Mesothelial cell of epicardium (in vitro differentiated cells): ENCODE results near the gene HAUS8. TPM values are rescaled to one million over a fixed set of nuclear protein-coding genes. Genes with fewer than 3 reads are reported as not detected.

Experiments used
- DNase-seq, 2 experiments: peaks; one replicate each; pipeline ENCODE4 v3.0.0; 2021; ENCODE audit warnings: low spot score in 2 of 2; ENCODE audit not compliant: unreplicated experiment in 2 of 2
- H3K27ac Mint-ChIP-seq: 2 replicates; pipeline ENCODE4 v1.8.0; 2021; ENCODE audit warnings: mixed read lengths
- H3K27me3 Mint-ChIP-seq: 2 replicates; pipeline ENCODE4 v1.8.0; 2021; ENCODE audit warnings: low read depth, mixed read lengths
- H3K36me3 Mint-ChIP-seq: 2 replicates; pipeline ENCODE4 v1.8.0; 2021; ENCODE audit warnings: mixed read lengths
- H3K4me1 Mint-ChIP-seq: 2 replicates; pipeline ENCODE4 v1.8.0; 2021; ENCODE audit warnings: mixed read lengths
- H3K4me3 Mint-ChIP-seq: 2 replicates; pipeline ENCODE4 v1.8.0; 2021; ENCODE audit warnings: mild to moderate bottlenecking, moderate library complexity, mixed read lengths
- H3K9me3 Mint-ChIP-seq: 2 replicates; pipeline ENCODE4 v1.8.0; 2021; ENCODE audit warnings: mixed read lengths
- total RNA-seq: library from RNA; stranded (reverse); gene quantifications from 3 replicates; pipeline ENCODE4 v1.2.1, GENCODE V29; 2021
- TF ChIP-seq, protein P1 (sequence below): fragments of 200-600 bp; sonication (generic); IDR thresholded peaks from one replicate; pipeline ENCODE4 v1.5.0; 2021; ENCODE audit warnings: antibody characterized with exemption; ENCODE audit not compliant: unreplicated experiment

HAUS8 gene
- total RNA-seq, 1 donor from 2014 or later = 14.7 TPM

DNA sequence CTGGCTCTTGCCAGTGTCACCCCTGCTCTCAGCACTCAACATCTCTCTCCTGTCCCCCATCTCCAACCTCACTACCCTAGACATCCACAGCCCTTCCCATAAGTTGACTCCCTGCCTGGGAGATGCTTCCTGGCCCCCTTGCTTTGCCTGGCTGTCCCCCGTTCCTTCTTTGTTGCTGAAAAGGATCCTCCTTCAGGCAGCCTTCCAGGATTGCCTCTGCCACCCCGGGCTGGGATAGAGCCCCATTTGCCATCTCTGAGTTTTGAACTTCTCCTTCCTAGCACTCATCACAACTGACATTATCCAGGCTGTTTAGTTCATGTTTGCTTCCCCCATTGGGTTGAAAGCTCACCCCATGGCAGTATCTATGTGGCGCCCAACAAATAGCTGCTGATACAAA lies 68.7 kb downstream of the HAUS8 start:
- TF ChIP-seq, protein P1, sequence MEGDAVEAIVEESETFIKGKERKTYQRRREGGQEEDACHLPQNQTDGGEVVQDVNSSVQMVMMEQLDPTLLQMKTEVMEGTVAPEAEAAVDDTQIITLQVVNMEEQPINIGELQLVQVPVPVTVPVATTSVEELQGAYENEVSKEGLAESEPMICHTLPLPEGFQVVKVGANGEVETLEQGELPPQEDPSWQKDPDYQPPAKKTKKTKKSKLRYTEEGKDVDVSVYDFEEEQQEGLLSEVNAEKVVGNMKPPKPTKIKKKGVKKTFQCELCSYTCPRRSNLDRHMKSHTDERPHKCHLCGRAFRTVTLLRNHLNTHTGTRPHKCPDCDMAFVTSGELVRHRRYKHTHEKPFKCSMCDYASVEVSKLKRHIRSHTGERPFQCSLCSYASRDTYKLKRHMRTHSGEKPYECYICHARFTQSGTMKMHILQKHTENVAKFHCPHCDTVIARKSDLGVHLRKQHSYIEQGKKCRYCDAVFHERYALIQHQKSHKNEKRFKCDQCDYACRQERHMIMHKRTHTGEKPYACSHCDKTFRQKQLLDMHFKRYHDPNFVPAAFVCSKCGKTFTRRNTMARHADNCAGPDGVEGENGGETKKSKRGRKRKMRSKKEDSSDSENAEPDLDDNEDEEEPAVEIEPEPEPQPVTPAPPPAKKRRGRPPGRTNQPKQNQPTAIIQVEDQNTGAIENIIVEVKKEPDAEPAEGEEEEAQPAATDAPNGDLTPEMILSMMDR = no peak
- no peak overlapping the region for H3K27ac Mint-ChIP-seq
- H3K27me3 Mint-ChIP-seq = no peaks in the 10 kb centered on the region
- no peaks in the 10 kb centered on the region for H3K4me1 Mint-ChIP-seq
- no peak overlapping the region for H3K4me3 Mint-ChIP-seq
- peaks cover 3% of the 10 kb centered on the region for H3K9me3 Mint-ChIP-seq
- peaks cover 5% of the 10 kb centered on the region for H3K36me3 Mint-ChIP-seq
- no peak for DNase-seq

DNA sequence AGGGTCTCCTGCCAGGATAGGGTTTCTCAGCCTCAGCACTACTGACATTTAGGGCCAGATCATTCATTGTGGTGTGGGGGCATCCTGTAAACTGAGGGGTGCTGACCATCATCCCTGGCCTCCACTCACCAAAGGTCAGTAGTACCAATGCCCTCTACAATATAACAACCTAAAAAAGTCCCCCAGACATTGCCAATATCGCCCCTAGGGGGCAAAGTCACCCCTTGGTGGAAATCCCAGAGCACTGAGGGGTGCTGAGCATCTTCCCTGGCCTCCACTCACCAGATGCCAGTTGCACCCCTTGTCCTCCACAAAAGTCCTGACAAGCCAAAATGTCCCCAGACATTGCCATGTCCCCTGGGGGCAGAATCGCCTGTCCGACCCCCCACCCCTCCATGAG lies 70.3 kb downstream of the HAUS8 start:
- TF ChIP-seq, protein P1 = no peak
- Mint-ChIP-seq H3K4me3 (no peak overlapping the region), H3K9me3 (peaks cover 3% of the 10 kb centered on the region), H3K4me1 (no peaks in the 10 kb centered on the region), H3K27me3 (no peaks in the 10 kb centered on the region), H3K36me3 (peaks cover 5% of the 10 kb centered on the region), H3K27ac (no peak overlapping the region)
- no peak for DNase-seq

DNA sequence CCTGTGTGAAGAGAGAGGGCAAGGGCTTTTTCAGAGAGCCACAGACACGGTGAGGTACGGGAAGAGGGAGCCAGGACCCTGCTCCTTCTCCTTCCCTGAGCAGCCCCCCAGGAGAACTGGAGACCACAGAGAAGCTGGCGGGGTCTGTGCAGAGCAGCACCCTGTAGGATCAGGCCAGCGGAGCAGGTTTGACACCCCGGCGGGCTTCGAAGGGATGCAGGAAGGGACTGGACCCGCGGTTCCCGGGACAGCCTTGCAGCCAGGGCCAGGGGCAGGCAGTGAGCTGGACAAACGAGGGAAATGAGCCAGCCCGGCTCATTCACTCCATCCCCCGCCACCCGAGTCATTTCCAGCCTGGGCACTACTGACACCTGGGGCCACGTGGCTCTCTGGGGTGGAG lies 70.9 kb downstream of the HAUS8 start:
- TF ChIP-seq, protein P1 = no peak
- Mint-ChIP-seq H3K36me3 (peaks cover 5% of the 10 kb centered on the region), H3K27ac (no peak overlapping the region), H3K9me3 (no peaks in the 10 kb centered on the region), H3K4me1 (no peaks in the 10 kb centered on the region), H3K4me3 (no peak overlapping the region), H3K27me3 (no peaks in the 10 kb centered on the region)
- no peak for DNase-seq

DNA sequence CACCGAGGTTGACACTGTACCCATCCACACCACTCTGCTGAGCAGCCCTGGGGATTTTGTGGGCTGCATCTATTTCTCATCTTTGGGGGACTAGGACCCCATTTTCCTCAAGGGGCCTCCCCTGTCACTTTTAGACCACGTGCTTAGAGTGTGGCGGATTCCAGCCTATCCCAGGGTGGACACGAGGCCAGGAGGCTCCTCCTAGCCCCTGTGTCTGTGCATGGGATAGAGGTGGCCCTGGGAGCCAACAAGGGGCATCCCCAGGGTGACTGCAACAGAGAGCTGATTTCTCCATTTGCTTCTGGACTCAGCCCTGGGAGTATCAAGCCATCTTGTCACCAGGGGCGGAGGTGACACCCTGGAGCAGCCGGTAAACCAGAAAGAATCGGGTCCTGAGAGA lies 72.8 kb downstream of the HAUS8 start:
- no peaks in the 10 kb centered on the region for H3K4me1 Mint-ChIP-seq

DNA sequence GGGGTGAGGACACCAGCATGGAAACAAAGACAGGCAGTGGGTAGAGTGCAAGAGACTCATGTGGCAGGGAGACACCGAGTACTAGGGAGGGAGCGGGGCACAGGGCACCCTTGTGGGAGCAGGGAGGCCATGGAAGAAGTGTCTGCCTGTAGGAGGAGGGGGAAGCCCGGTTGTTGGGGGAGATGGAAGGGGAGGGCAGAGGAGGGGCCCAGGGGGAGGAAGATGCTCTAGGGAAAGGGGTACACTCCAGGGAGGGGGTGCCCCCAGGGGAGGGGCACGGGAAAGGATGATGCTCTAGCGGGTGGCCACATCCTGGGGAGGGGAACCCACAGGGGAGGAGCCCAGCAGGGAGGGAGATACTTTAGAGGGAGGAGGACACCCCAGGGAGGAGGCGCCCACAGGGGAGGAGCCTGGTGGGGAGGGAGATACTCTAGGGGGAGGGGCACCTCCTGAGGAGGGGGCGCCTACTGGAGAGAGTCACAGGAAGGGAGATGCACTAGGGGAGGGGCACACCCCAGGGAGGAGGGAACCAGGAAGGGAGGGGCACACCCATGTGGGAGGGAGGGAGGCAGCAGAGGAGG lies 73.6 kb downstream of the HAUS8 start:
- Mint-ChIP-seq H3K9me3 (peaks cover 7% of the 10 kb centered on the region), H3K27ac (no peak overlapping the region)
- no peak for DNase-seq

More for the DNA sequence above, 72.8 kb downstream of the HAUS8 start:
- H3K36me3 Mint-ChIP-seq = peaks cover 13% of the 10 kb centered on the region
- DNase-seq = no peak
- H3K9me3 Mint-ChIP-seq = peaks cover 7% of the 10 kb centered on the region
- no peak overlapping the region for H3K27ac Mint-ChIP-seq
- H3K27me3 Mint-ChIP-seq = no peaks in the 10 kb centered on the region
- no peak overlapping the region for H3K4me3 Mint-ChIP-seq
- TF ChIP-seq, protein P1 = no peak

More for the DNA sequence above, 73.6 kb downstream of the HAUS8 start:
- Mint-ChIP-seq H3K4me3 (no peak overlapping the region), H3K4me1 (no peaks in the 10 kb centered on the region), H3K36me3 (peaks cover 14% of the 10 kb centered on the region), H3K27me3 (no peaks in the 10 kb centered on the region)
- TF ChIP-seq, protein P1 = no peak

Other genes with a start within 250 kb of the HAUS8 start
- 112 to 117 TPM (median 116 TPM) in 3 replicates for gene SIN3B, start 246.1 kb downstream of the HAUS8 start, total RNA-seq
- not detected in 3 replicates for gene F2RL3, start 186.5 kb downstream of the HAUS8 start, total RNA-seq
- 38.8 to 43.0 TPM (median 40.9 TPM) in 3 replicates for gene CPAMD8, start 48.6 kb downstream of the HAUS8 start, total RNA-seq
- 86.0 to 90.8 TPM (median 87.7 TPM) in 3 replicates for gene MYO9B, start 325 bp upstream of the HAUS8 start, total RNA-seq
- gene USE1, start 139.9 kb upstream of the HAUS8 start, total RNA-seq = 24.4 to 26.0 TPM (median 25.8 TPM) in 3 replicates
- 14.3 to 19.2 TPM (median 16.2 TPM) in 3 replicates for gene OCEL1, start 150.8 kb upstream of the HAUS8 start, total RNA-seq
- 59.1 to 61.8 TPM (median 61.2 TPM) in 3 replicates for gene NR2F6, start 170.5 kb upstream of the HAUS8 start, total RNA-seq
- 0.45 TPM in 1 of 3 replicates, not detected in the others for gene USHBP1, start 189.3 kb upstream of the HAUS8 start, total RNA-seq
- 91.6 to 98.6 TPM (median 92.2 TPM) in 3 replicates for gene BABAM1, start 192.0 kb upstream of the HAUS8 start, total RNA-seq
- 3.6 to 4.1 TPM (median 3.7 TPM) in 3 replicates for gene ANKLE1, start 206.4 kb upstream of the HAUS8 start, total RNA-seq
- gene ABHD8, start 228.0 kb upstream of the HAUS8 start, total RNA-seq = 25.4 to 26.4 TPM (median 26.1 TPM) in 3 replicates
- gene MRPL34, start 230.4 kb upstream of the HAUS8 start, total RNA-seq = 47.7 to 51.0 TPM (median 50.1 TPM) in 3 replicates
- gene DDA1, start 234.1 kb upstream of the HAUS8 start, total RNA-seq = 37.3 to 39.6 TPM (median 38.3 TPM) in 3 replicates